ENCODE measurements around the gene ANKRD6. TPM values are rescaled to one million over a fixed set of nuclear protein-coding genes. Genes with fewer than 3 reads are reported as not detected.
"Not testable (repeated sequence)": the region's sequence is repeated elsewhere in the genome, so short reads cannot be mapped to it uniquely, and the experiment has no call there.

Gene ANKRD6
- total RNA-seq, 1 donor from 2014 or later, result 20.7 TPM

GRCh38 chr6:89388846-89389245 lies 44.1 kb upstream of the ANKRD6 start:
- H3K4me1 Mint-ChIP-seq, result no peaks in the 10 kb centered on the region
- TF ChIP-seq CTCF (conservative IDR thresholded peaks at IDR 0.05), result no peak
- peaks cover 2% of the 10 kb centered on the region for H3K9me3 Mint-ChIP-seq
- H3K4me3 Mint-ChIP-seq, result no peak overlapping the region
- H3K36me3 Mint-ChIP-seq (ENCODE audit: low read depth), result no peaks in the 10 kb centered on the region
- H3K27me3 Mint-ChIP-seq (ENCODE audit: low read depth), result no peaks in the 10 kb centered on the region
- H3K27ac Mint-ChIP-seq (ENCODE audit: unreplicated experiment), result no peak overlapping the region
- no peak for DNase-seq (ENCODE audit: low read depth, low spot score)

GRCh38 chr6:89392823-89393222 lies 40.1 kb upstream of the ANKRD6 start:
- H3K27me3 Mint-ChIP-seq (ENCODE audit: low read depth), result no peaks in the 10 kb centered on the region
- H3K27ac Mint-ChIP-seq (ENCODE audit: unreplicated experiment), result no peak overlapping the region
- H3K4me3 Mint-ChIP-seq, result no peak overlapping the region
- no peak for DNase-seq (ENCODE audit: low read depth, low spot score)
- H3K36me3 Mint-ChIP-seq (ENCODE audit: low read depth), result no peaks in the 10 kb centered on the region
- no peak for TF ChIP-seq CTCF (conservative IDR thresholded peaks at IDR 0.05)
- H3K9me3 Mint-ChIP-seq, result peaks cover 2% of the 10 kb centered on the region
- H3K4me1 Mint-ChIP-seq, result no peaks in the 10 kb centered on the region

- Mint-ChIP-seq H3K27ac (ENCODE audit: unreplicated experiment) (no peak overlapping the region), H3K27me3 (ENCODE audit: low read depth) (no peaks in the 10 kb centered on the region), H3K9me3 (peaks cover 2% of the 10 kb centered on the region), H3K36me3 (ENCODE audit: low read depth) (no peaks in the 10 kb centered on the region), H3K4me3 (no peak overlapping the region), H3K4me1 (no peaks in the 10 kb centered on the region)
- TF ChIP-seq CTCF (conservative IDR thresholded peaks at IDR 0.05), result no peak
- DNase-seq (ENCODE audit: low read depth, low spot score), result no peak
Measured at GRCh38 chr6:89393659-89394058, 39.3 kb upstream of the ANKRD6 start.

GRCh38 chr6:89397884-89398283 lies 35.1 kb upstream of the ANKRD6 start:
- not testable (repeated sequence) for DNase-seq (ENCODE audit: low read depth, low spot score); H3K36me3 Mint-ChIP-seq (ENCODE audit: low read depth); H3K27ac Mint-ChIP-seq (ENCODE audit: unreplicated experiment); H3K4me1 Mint-ChIP-seq; H3K4me3 Mint-ChIP-seq; H3K9me3 Mint-ChIP-seq; H3K27me3 Mint-ChIP-seq (ENCODE audit: low read depth)

GRCh38 chr6:89398762-89399525 lies 34.0 kb upstream of the ANKRD6 start:
- Mint-ChIP-seq H3K27ac (ENCODE audit: unreplicated experiment) (no peak overlapping the region), H3K27me3 (ENCODE audit: low read depth) (no peaks in the 10 kb centered on the region), H3K9me3 (no peaks in the 10 kb centered on the region), H3K4me3 (no peak overlapping the region), H3K36me3 (ENCODE audit: low read depth) (no peaks in the 10 kb centered on the region), H3K4me1 (no peaks in the 10 kb centered on the region)
- TF ChIP-seq CTCF (conservative IDR thresholded peaks at IDR 0.05), result no peak
- DNase-seq (ENCODE audit: low read depth, low spot score), result no peak

GRCh38 chr6:89400050-89400449 lies 32.9 kb upstream of the ANKRD6 start:
- Mint-ChIP-seq H3K27me3 (ENCODE audit: low read depth) (no peaks in the 10 kb centered on the region), H3K4me3 (no peak overlapping the region), H3K27ac (ENCODE audit: unreplicated experiment) (no peak overlapping the region), H3K36me3 (ENCODE audit: low read depth) (no peaks in the 10 kb centered on the region), H3K4me1 (peaks cover 4% of the 10 kb centered on the region), H3K9me3 (no peaks in the 10 kb centered on the region)
- TF ChIP-seq CTCF (conservative IDR thresholded peaks at IDR 0.05), result no peak
- DNase-seq (ENCODE audit: low read depth, low spot score), result no peak
